Gastroesophageal sphincter (tissue), 3 donors: ENCODE results near the gene CES4A.

Source experiments
- CTCF ChIP-seq, 4 experiments: fragments of 200-600 bp in 2 of 4; fragments of 450-650 bp in 2 of 4; sonication (generic) in 1 of 4; IDR thresholded peaks; one replicate each; pipeline ENCODE4 v1.5.1; 2017 to 2019; ENCODE audit warnings: antibody characterized with exemption in 4 of 4, mild to moderate bottlenecking in 2 of 4, moderate library complexity in 2 of 4
- EP300 ChIP-seq: sonication (generic); formaldehyde crosslinking; IDR thresholded peaks from one replicate; pipeline ENCODE4 v1.6.1; 2017; ENCODE audit warnings: antibody characterized with exemption, mild to moderate bottlenecking
- POLR2A ChIP-seq, 2 donors: fragments of 450-650 bp; IDR thresholded peaks; one replicate each; pipeline ENCODE4 v1.6.1; 2017; ENCODE audit warnings: antibody characterized with exemption in 2 of 2, mild to moderate bottlenecking in 2 of 2, moderate library complexity in 1 of 2
- POLR2AphosphoS5 ChIP-seq: sonication (generic); formaldehyde crosslinking; IDR thresholded peaks from one replicate; pipeline ENCODE4 v1.6.1; 2017; ENCODE audit warnings: antibody characterized with exemption

- TF ChIP-seq CTCF (IDR thresholded peaks at IDR 0.05) (no peak), EP300 (no peak), POLR2AphosphoS5 (no peak), POLR2A (IDR thresholded peaks at IDR 0.05) (no peak)
Measured at GRCh38 chr16:66991545-66992077, 3.2 kb downstream of the CES4A start.
